CD4-positive, alpha-beta T cell treated with Interleukin-6 at 100 ng/mL for 8 hours (primary cell): ENCODE results near the gene BMAL1.
A peak's percentile ranks its signal among the peaks of the same experiment; 100 is the strongest.

Experiments used
- DNase-seq: peaks from one replicate; pipeline ENCODE4 v3.0.0-alpha.2; 2020; ENCODE audit warnings: mixed read lengths, low spot score

Gene BMAL1

GRCh38 chr11:13261591-13262061, 16.0 kb upstream of the BMAL1 start:
- DNase-seq = no peak

- no peak for DNase-seq
These were observed 15.5 kb upstream of the BMAL1 start for GRCh38 chr11:13262096-13262495.

- DNase-seq = no peak
These were observed 8.8 kb upstream of the BMAL1 start for GRCh38 chr11:13268791-13269190.

- DNase-seq = no peak
These were observed 7.8 kb upstream of the BMAL1 start for GRCh38 chr11:13269775-13270174.

- DNase-seq = no peak
These were observed 6.4 kb upstream of the BMAL1 start for GRCh38 chr11:13271060-13271693.

GRCh38 chr11:13276454-13276831, 1.1 kb upstream of the BMAL1 start:
- no peak for DNase-seq

GRCh38 chr11:13276832-13277767, 490 bp upstream of the BMAL1 start:
- DNase-seq = peak; percentile 98

- DNase-seq = no peak
These were observed 1.3 kb downstream of the BMAL1 start for GRCh38 chr11:13278609-13279486.

- DNase-seq = no peak
These were observed 1.9 kb downstream of the BMAL1 start for GRCh38 chr11:13279487-13279834.

GRCh38 chr11:13280092-13280722, 2.6 kb downstream of the BMAL1 start:
- no peak for DNase-seq

- DNase-seq = no peak
These were observed 3.2 kb downstream of the BMAL1 start for GRCh38 chr11:13280777-13281176.

GRCh38 chr11:13283636-13284035, 6.0 kb downstream of the BMAL1 start:
- no peak for DNase-seq

- no peak for DNase-seq
These were observed 7.4 kb downstream of the BMAL1 start for GRCh38 chr11:13284776-13285588.

- no peak for DNase-seq
These were observed 8.8 kb downstream of the BMAL1 start for GRCh38 chr11:13286279-13286821.

GRCh38 chr11:13287036-13287435, 9.4 kb downstream of the BMAL1 start:
- no peak for DNase-seq

GRCh38 chr11:13287681-13288080, 10.1 kb downstream of the BMAL1 start:
- DNase-seq = no peak

- no peak for DNase-seq
These were observed 10.9 kb downstream of the BMAL1 start for GRCh38 chr11:13288375-13289029.

- no peak for DNase-seq
These were observed 11.5 kb downstream of the BMAL1 start for GRCh38 chr11:13289081-13289480.

GRCh38 chr11:13290221-13290980, 12.8 kb downstream of the BMAL1 start:
- no peak for DNase-seq
